Erythroblast (primary cell): Measurements from ENCODE around the gene RNF144A.

Source experiments
- GATA1 ChIP-seq: IDR thresholded peaks from 2 replicates; pipeline ENCODE4 v1.6.1; 2011; ENCODE audit warnings: low read depth, mild to moderate bottlenecking, control low read depth, low read length, moderate library complexity
- POLR2A ChIP-seq: IDR thresholded peaks from 2 replicates; pipeline ENCODE4 v1.6.1; 2011; ENCODE audit warnings: mild to moderate bottlenecking, low read length

- no peak for TF ChIP-seq POLR2A
- TF ChIP-seq GATA1 = no peak
Observed at GRCh38 chr2:6920743-6921064, 3.5 kb downstream of the RNF144A start.
